OCI-LY1 (cell line): ENCODE results near the gene EDEM3.

ENCODE experiments used
- CTCF ChIP-seq: fragments of 200-600 bp; sonication (generic), shearing (Covaris generic); IDR thresholded peaks from 2 replicates; pipeline ENCODE4 v1.5.1; 2017; ENCODE audit warnings: mild to moderate bottlenecking, antibody characterized with exemption, low read length, moderate library complexity, mixed read lengths
- EZH2 ChIP-seq: fragments of 200-600 bp; sonication (generic), shearing (Covaris generic); IDR thresholded peaks from 2 replicates; pipeline ENCODE4 v1.8.0; 2017; ENCODE audit warnings: borderline replicate concordance, mixed run types, mild to moderate bottlenecking, antibody characterized with exemption, low read length, moderate library complexity, mixed read lengths

GRCh38 chr1:184770181-184770979 is 15.7 kb upstream of the EDEM3 start:
- no peak for TF ChIP-seq CTCF
- TF ChIP-seq EZH2 = no peak
